HEK293 (cell line): ENCODE measurements around the gene POMT2.

ENCODE experiments used
- HOXD13 ChIP-seq: sonication (generic); formaldehyde crosslinking; IDR thresholded peaks from 2 replicates; pipeline ENCODE4 v1.8.0; 2022; ENCODE audit warnings: missing genetic modification reagents, borderline replicate concordance
- SETDB1 ChIP-seq: IDR thresholded peaks from one replicate; pipeline ENCODE4 v1.6.1; 2017; ENCODE audit warnings: mild to moderate bottlenecking, low read length, moderate library complexity, mixed read lengths; ENCODE audit not compliant: insufficient read length
- ZNF488 ChIP-seq: fragments of 450-650 bp; formaldehyde crosslinking; IDR thresholded peaks from 2 replicates; pipeline ENCODE4 v1.5.1; 2016; ENCODE audit warnings: missing biosample characterization, missing genetic modification characterization

GRCh38 chr14:77290705-77291104 is 30.0 kb downstream of the POMT2 start:
- no peak for TF ChIP-seq HOXD13 (CRISPR knock-in tag)
- TF ChIP-seq ZNF488 (tag by site-specific recombination) = no peak
- no peak for TF ChIP-seq SETDB1
